GM23338 (cell line): ENCODE data around the gene MYO7B. TPM values are rescaled to one million over a fixed set of nuclear protein-coding genes. Genes with fewer than 3 reads are reported as not detected.
A peak's percentile ranks its signal among the peaks of the same experiment; 100 is the strongest.

Source experiments
- ATAC-seq: fragments of 200-7000 bp; cut with Tn5 transposase; 3 replicates; pipeline ENCODE4 v1.9.1; 2020
- DNase-seq: peaks from one replicate; pipeline ENCODE4 v3.0.0-alpha.2; 2015; ENCODE audit warnings: low spot score
- H2AFZ ChIP-seq: fragments of 200-600 bp; sonication (generic); 2 replicates; pipeline ENCODE4 v1.8.0; 2016; ENCODE audit warnings: antibody characterized with exemption, mild to moderate bottlenecking, moderate library complexity
- H3F3A ChIP-seq: fragments of 200-600 bp; sonication (generic); replicated peaks from 2 replicates; pipeline ENCODE4 v1.8.0; 2017; ENCODE audit warnings: antibody characterized with exemption, mixed run types, low read depth
- H3K27ac ChIP-seq: fragments of 200-600 bp; sonication (generic); 2 replicates; pipeline ENCODE4 v1.6.1; 2016; ENCODE audit warnings: low read depth
- H3K27me3 ChIP-seq: fragments of 200-600 bp; sonication (generic); 2 replicates; pipeline ENCODE4 v1.8.0; 2016; ENCODE audit warnings: mild to moderate bottlenecking, mixed run types, moderate library complexity; ENCODE audit not compliant: insufficient read depth
- H3K36me3 ChIP-seq: fragments of 200-600 bp; sonication (generic); 2 replicates; pipeline ENCODE4 v1.8.0; 2016; ENCODE audit warnings: mild to moderate bottlenecking; ENCODE audit not compliant: insufficient read depth
- H3K4me1 ChIP-seq: fragments of 200-600 bp; sonication (generic); 2 replicates; pipeline ENCODE4 v1.8.0; 2016; ENCODE audit warnings: mild to moderate bottlenecking, moderate library complexity; ENCODE audit not compliant: insufficient read depth
- H3K4me2 ChIP-seq: fragments of 200-600 bp; sonication (generic); 2 replicates; pipeline ENCODE4 v1.7.1; 2017; ENCODE audit warnings: mixed run types
- H3K4me3 ChIP-seq: fragments of 200-600 bp; sonication (generic); 2 replicates; pipeline ENCODE4 v1.6.1; 2016; ENCODE audit warnings: mixed run types
- H3K79me2 ChIP-seq: fragments of 200-600 bp; sonication (generic); replicated peaks from 2 replicates; pipeline ENCODE4 v1.8.0; 2017; ENCODE audit warnings: mild to moderate bottlenecking; ENCODE audit not compliant: insufficient read depth
- H3K9me2 ChIP-seq: fragments of 200-600 bp; sonication (generic); 2 replicates; pipeline ENCODE4 v1.8.0; 2017; ENCODE audit not compliant: insufficient read depth
- H4K20me1 ChIP-seq: fragments of 200-600 bp; sonication (generic); replicated peaks from 2 replicates; pipeline ENCODE4 v1.8.0; 2017; ENCODE audit warnings: mild to moderate bottlenecking; ENCODE audit not compliant: insufficient read depth
- H3K27ac Mint-ChIP-seq: 2 replicates; pipeline ENCODE4 v1.8.0; 2020; ENCODE audit warnings: inconsistent platforms, mild to moderate bottlenecking, moderate library complexity, mixed read lengths
- H3K27me3 Mint-ChIP-seq: 3 replicates; pipeline ENCODE4 v1.8.0; 2022; ENCODE audit warnings: low read depth, mild to moderate bottlenecking, moderate library complexity, mixed read lengths, inconsistent platforms; ENCODE audit not compliant: insufficient read depth, poor library complexity
- H3K36me3 Mint-ChIP-seq: 3 replicates; pipeline ENCODE4 v1.8.0; 2021; ENCODE audit warnings: low read depth, mild to moderate bottlenecking, inconsistent platforms, moderate library complexity, mixed read lengths
- H3K4me1 Mint-ChIP-seq: 3 replicates; pipeline ENCODE4 v1.8.0; 2020; ENCODE audit warnings: mild to moderate bottlenecking, inconsistent platforms, mixed read lengths
- H3K4me3 Mint-ChIP-seq: 3 replicates; pipeline ENCODE4 v1.8.0; 2021; ENCODE audit warnings: moderate library complexity, mild to moderate bottlenecking, inconsistent platforms, mixed read lengths
- H3K9me3 Mint-ChIP-seq: 3 replicates; pipeline ENCODE4 v1.8.0; 2020; ENCODE audit warnings: moderate library complexity, mild to moderate bottlenecking, inconsistent platforms, mixed read lengths
- CREB1 ChIP-seq: fragments of 250-450 bp; sonication (Bioruptor Pico); IDR thresholded peaks from 2 replicates; pipeline ENCODE4 v1.5.0; 2020; ENCODE audit warnings: low read depth, mild to moderate bottlenecking, moderate library complexity
- CTCF ChIP-seq, 2 experiments: fragments of 200-600 bp in 1 of 2; sonication (generic) in 1 of 2; conservative IDR thresholded peaks; 2 replicates each; pipeline versions ENCODE4 v1.5.1 to v1.6.1; 2016 to 2017; ENCODE audit warnings: antibody characterized with exemption in 2 of 2, low read depth in 2 of 2, mild to moderate bottlenecking in 2 of 2, moderate library complexity in 1 of 2
- ZNF114 ChIP-seq: fragments of 250-450 bp; sonication (Bioruptor Pico); IDR thresholded peaks from 2 replicates; pipeline ENCODE4 v1.5.0; 2020; ENCODE audit warnings: mild to moderate bottlenecking, moderate library complexity
- ZNF331 ChIP-seq: fragments of 250-450 bp; sonication (Bioruptor Pico); IDR thresholded peaks from 2 replicates; pipeline ENCODE4 v1.5.0; 2020; ENCODE audit warnings: low read depth, mild to moderate bottlenecking, moderate library complexity
- ZNF462 ChIP-seq: fragments of 250-450 bp; sonication (Bioruptor Pico); IDR thresholded peaks from 2 replicates; pipeline ENCODE4 v1.5.0; 2020; ENCODE audit warnings: mild to moderate bottlenecking, moderate library complexity
- polyA plus RNA-seq: library from polyadenylated mRNA; unstranded; fragments of >200 nt; fragmentation: Nextera tagmentation; extraction: Ambion mirVana; gene quantifications from 2 replicates; pipeline ENCODE4 v1.2.1, GENCODE V29; 2016
- total RNA-seq: library from RNA; depleted of rRNA; stranded (reverse); fragments of >200 nt; shearing (Covaris generic); gene quantifications from 2 replicates; pipeline ENCODE4 v1.2.3, GENCODE V29; 2014

The MYO7B gene
- total and polyA plus RNA-seq, 2 experiments from 2014 or later = not detected

- no peaks in the 10 kb centered on the region for H3K36me3 ChIP-seq
- no peaks in the 10 kb centered on the region for H4K20me1 ChIP-seq
- H3K4me3 ChIP-seq = no peak overlapping the region
- ATAC-seq (no peak), DNase-seq (no peak)
- H3K27me3 ChIP-seq = peaks cover 35% of the 10 kb centered on the region
- Mint-ChIP-seq H3K4me1 (peaks cover 4% of the 10 kb centered on the region; the same call in 2 of the 3 replicates), H3K9me3 (no peaks in the 10 kb centered on the region), H3K36me3 (no peaks in the 10 kb centered on the region; the same call in 2 of the 3 replicates), H3K27me3 (peaks cover 31% of the 10 kb centered on the region), H3K4me3 (no peak overlapping the region), H3K27ac (no peak overlapping the region)
- H3K4me1 ChIP-seq = no peaks in the 10 kb centered on the region
- H2AFZ ChIP-seq = no peak overlapping the region
- no peak for TF ChIP-seq CREB1
- no peak for TF ChIP-seq ZNF331 (CRISPR knock-in tag)
- no peak overlapping the region for H3K4me2 ChIP-seq
- no peaks in the 10 kb centered on the region for H3F3A ChIP-seq
- no peak overlapping the region for H3K27ac ChIP-seq
- H3K79me2 ChIP-seq = no peaks in the 10 kb centered on the region
- H3K9me2 ChIP-seq = no peaks in the 10 kb centered on the region
Observed at GRCh38 chr2:127661072-127661649, 125.7 kb downstream of the MYO7B start.

GRCh38 chr2:127661949-127662510 is 126.5 kb downstream of the MYO7B start:
- peaks cover 31% of the 10 kb centered on the region for H3K27me3 Mint-ChIP-seq
- Histone ChIP-seq H3K9me2 (no peaks in the 10 kb centered on the region), H3K36me3 (no peaks in the 10 kb centered on the region), H3K79me2 (no peaks in the 10 kb centered on the region), H4K20me1 (no peaks in the 10 kb centered on the region), H3K4me1 (no peaks in the 10 kb centered on the region), H3K27ac (no peak overlapping the region), H3K4me3 (no peak overlapping the region), H3K4me2 (no peak overlapping the region), H2AFZ (no peak overlapping the region), H3K27me3 (peaks cover 38% of the 10 kb centered on the region), H3F3A (no peaks in the 10 kb centered on the region)
- no peak for DNase-seq
- H3K27ac Mint-ChIP-seq = no peak overlapping the region
- ATAC-seq = no peak
- no peak overlapping the region for H3K4me3 Mint-ChIP-seq
- no peaks in the 10 kb centered on the region for H3K9me3 Mint-ChIP-seq
- no peaks in the 10 kb centered on the region; the same call in 2 of the 3 replicates for H3K36me3 Mint-ChIP-seq
- peaks cover 4% of the 10 kb centered on the region; the same call in 2 of the 3 replicates for H3K4me1 Mint-ChIP-seq
- no peak for TF ChIP-seq ZNF462
- no peak for TF ChIP-seq ZNF114 (CRISPR knock-in tag)
- peak in 1 of 2 experiments; percentile 28; a peak in 2 of 4 replicates for TF ChIP-seq CTCF (conservative IDR thresholded peaks at IDR 0.05; ENCODE audit: low read depth in 2 of 2)
